ENCODE measurements around the gene PDZD2. TPM values are rescaled to one million over a fixed set of nuclear protein-coding genes. Genes with fewer than 3 reads are reported as not detected.

Gene PDZD2
- total and polyA plus RNA-seq, 11 donors, result 28.3 to 116 (median 80.6) TPM

DNA sequence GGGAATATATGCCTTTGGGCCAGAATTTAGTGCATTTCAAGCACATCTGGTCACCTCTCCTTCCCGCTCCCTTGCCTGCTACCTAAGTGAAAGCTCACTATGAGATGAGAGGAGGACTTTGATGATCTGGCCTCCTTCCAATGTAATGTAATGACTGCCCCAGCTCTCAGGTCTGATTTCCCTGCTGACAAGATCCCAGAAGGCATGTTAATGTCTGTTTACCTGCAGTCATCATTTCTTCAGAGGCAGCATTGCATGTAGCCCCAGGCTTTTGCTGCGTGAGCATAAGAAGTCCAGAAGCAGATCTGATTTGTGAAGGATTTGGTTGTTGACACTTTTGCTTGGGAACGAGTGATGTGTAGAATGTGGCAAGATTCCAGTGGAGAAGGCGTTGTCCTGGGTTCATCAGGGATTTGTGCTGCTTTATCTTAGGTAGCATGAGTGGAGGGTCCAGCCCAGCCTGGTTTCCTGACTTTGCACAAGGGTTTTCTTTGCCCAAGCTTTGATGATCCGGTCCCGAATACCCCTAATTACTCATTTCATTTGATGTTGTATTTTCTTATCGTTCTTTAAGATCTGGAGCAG is 342.5 kb downstream of the PDZD2 start:
- peaks cover 0 to 46% (median 19%) of the 10 kb centered on the region in 12 donors for H3K4me1 ChIP-seq
- WGBS, 4 donors, result 66 to 74% (median 70%) methylated on average over 7 of the region's 7 CpGs
- no peak overlapping the region for H3K27ac ChIP-seq
- no peaks in the 10 kb centered on the region for H3K27me3 ChIP-seq
- ATAC-seq (no peak), DNase-seq (no peak)
- no peak overlapping the region for H3K4me3 ChIP-seq
- H3K9me3 ChIP-seq, result no peaks in the 10 kb centered on the region
- intact Hi-C loops (cut with DNase I), result no loop called here
- no peak for TF ChIP-seq POLR2A (IDR thresholded peaks at IDR 0.05)
- TF ChIP-seq, protein P1, sequence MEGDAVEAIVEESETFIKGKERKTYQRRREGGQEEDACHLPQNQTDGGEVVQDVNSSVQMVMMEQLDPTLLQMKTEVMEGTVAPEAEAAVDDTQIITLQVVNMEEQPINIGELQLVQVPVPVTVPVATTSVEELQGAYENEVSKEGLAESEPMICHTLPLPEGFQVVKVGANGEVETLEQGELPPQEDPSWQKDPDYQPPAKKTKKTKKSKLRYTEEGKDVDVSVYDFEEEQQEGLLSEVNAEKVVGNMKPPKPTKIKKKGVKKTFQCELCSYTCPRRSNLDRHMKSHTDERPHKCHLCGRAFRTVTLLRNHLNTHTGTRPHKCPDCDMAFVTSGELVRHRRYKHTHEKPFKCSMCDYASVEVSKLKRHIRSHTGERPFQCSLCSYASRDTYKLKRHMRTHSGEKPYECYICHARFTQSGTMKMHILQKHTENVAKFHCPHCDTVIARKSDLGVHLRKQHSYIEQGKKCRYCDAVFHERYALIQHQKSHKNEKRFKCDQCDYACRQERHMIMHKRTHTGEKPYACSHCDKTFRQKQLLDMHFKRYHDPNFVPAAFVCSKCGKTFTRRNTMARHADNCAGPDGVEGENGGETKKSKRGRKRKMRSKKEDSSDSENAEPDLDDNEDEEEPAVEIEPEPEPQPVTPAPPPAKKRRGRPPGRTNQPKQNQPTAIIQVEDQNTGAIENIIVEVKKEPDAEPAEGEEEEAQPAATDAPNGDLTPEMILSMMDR (IDR thresholded peaks at IDR 0.05), result no peak
- peaks cover 0 to 7% (median 0%) of the 10 kb centered on the region in 9 donors for H3K36me3 ChIP-seq

DNA sequence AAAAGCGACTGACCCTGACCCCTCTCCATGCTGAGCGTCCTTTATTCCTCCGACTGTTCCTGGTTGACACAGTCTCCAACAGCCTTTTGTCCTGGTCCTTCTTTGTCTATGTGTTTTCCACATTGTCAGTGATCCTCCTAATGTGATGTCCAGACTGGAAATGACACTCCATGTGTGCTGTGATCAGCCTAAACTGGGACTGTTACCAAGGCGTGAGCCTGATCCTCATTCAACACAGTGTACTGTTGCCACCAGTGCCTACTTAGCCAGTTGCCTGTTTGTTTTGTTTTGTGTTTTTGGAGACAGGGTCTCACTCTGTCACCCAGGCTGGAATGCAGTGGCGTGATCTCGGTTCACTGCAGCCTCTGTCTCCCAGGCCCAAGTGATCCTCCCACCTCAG is 343.1 kb downstream of the PDZD2 start:
- no peaks in the 10 kb centered on the region for H3K9me3 ChIP-seq
- H3K36me3 ChIP-seq, result peaks cover 0 to 7% (median 0%) of the 10 kb centered on the region in 9 donors
- peaks cover 0 to 46% (median 19%) of the 10 kb centered on the region in 12 donors for H3K4me1 ChIP-seq
- H3K27me3 ChIP-seq, result no peaks in the 10 kb centered on the region
- intact Hi-C loops (cut with DNase I), result no loop called here
- DNase-seq, result no peak
- no peak overlapping the region for H3K27ac ChIP-seq
- ATAC-seq, result peak in 1 of 4 donors; percentile 33
- WGBS, 4 donors, result 77 to 90% (median 83%) methylated on average over 6 of the region's 6 CpGs
- no peak for TF ChIP-seq POLR2A (IDR thresholded peaks at IDR 0.05)
- TF ChIP-seq, protein P1 (IDR thresholded peaks at IDR 0.05), result no peak
- H3K4me3 ChIP-seq, result no peak overlapping the region

DNA sequence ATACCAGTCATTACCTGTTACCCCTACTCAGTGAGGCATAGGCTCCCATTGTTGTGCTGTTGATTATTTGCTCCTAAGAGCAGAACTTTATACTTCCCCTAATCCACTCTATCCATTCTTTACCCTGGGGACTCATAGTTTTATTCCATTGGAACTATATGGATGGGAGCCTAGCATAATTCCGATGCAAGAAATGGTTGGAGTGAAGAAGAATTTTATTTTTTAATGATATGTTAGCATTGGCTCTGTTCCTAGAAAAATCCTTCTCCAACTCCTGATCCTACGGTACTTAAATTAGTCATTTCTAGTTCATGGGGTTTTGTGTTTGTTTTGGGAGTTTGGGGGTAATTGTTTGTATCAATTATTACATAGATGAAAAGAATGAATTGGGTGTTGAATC is 343.7 kb downstream of the PDZD2 start:
- H3K36me3 ChIP-seq, result peaks cover 0 to 7% (median 0%) of the 10 kb centered on the region in 9 donors
- no peak overlapping the region for H3K27ac ChIP-seq
- ATAC-seq, result no peak
- WGBS, 4 donors, result 77 to 89% (median 82%) methylated on average over 2 of the region's 2 CpGs
- TF ChIP-seq, protein P1 (IDR thresholded peaks at IDR 0.05), result no peak
- TF ChIP-seq POLR2A (IDR thresholded peaks at IDR 0.05), result no peak
- no peak overlapping the region for H3K4me3 ChIP-seq
- peaks cover 0 to 46% (median 19%) of the 10 kb centered on the region in 12 donors for H3K4me1 ChIP-seq
- H3K9me3 ChIP-seq, result no peaks in the 10 kb centered on the region
- intact Hi-C loops (cut with DNase I), result no loop called here
- no peak for DNase-seq
- H3K27me3 ChIP-seq, result no peaks in the 10 kb centered on the region

DNA sequence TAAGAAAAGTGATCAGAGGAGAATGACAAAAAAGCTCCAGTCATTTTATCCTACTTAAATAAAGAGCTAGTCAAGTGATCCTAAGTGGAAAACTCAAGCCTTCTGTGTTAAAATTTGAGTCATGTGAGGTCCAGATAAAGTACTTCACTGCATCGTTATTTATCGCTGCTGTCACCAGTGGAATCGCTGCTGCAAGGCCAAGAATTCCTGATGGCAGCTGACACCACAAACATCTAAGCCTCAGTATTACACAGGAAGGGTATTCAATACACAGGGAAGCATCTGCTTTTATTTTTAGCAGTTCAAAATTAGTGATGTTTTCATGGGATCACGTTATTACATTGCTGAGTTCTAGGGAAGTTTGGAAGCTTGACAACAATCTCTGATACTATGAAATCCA is 344.9 kb downstream of the PDZD2 start:
- DNase-seq, result no peak
- no peak overlapping the region for H3K27ac ChIP-seq
- intact Hi-C loops (cut with DNase I), result no loop called here
- no peak overlapping the region for H3K4me3 ChIP-seq
- H3K4me1 ChIP-seq, result peaks cover 0 to 55% (median 21%) of the 10 kb centered on the region in 12 donors
- no peak for TF ChIP-seq POLR2A (IDR thresholded peaks at IDR 0.05)
- TF ChIP-seq, protein P1 (IDR thresholded peaks at IDR 0.05), result no peak
- H3K9me3 ChIP-seq, result no peaks in the 10 kb centered on the region
- peaks cover 0 to 10% (median 0%) of the 10 kb centered on the region in 9 donors for H3K36me3 ChIP-seq
- WGBS, 4 donors, result 6 to 10% (median 8%) methylated on average over 4 of the region's 4 CpGs
- ATAC-seq, result peak in 1 of 4 donors; percentile 43
- no peaks in the 10 kb centered on the region for H3K27me3 ChIP-seq

Measured in heart left ventricle (tissue), 16 donors.